HS-27A (cell line): ENCODE results near the gene CD300LG.
A peak's percentile ranks its signal among the peaks of the same experiment; 100 is the strongest.
"Not testable (repeated sequence)": the region's sequence is repeated elsewhere in the genome, so short reads cannot be mapped to it uniquely, and the experiment has no call there.

Source experiments
- DNase-seq: peaks from one replicate; pipeline ENCODE4 v3.0.0-alpha.2; 2012; ENCODE audit warnings: low read depth, missing footprints

Gene CD300LG

DNA sequence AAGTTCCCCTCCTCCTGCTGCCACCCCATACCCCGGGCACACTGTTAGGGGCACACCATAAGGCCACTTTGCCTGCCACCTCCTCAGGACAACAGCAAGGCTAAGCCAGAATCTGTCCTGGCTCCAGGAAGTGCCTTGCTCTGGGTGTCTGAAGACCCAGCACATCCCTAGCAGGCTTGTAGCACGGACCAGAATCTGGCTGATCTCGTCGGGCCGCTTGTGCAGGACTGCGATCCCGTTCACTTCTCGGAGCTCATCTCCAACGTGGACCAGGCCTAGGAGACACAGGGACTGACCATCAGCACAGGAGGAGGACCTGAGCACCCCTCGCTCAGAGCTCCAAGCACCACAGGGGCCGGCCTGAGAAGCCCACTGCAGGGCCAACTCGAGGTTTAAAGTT is 21.4 kb upstream of the CD300LG start:
- DNase-seq: no peak

DNA sequence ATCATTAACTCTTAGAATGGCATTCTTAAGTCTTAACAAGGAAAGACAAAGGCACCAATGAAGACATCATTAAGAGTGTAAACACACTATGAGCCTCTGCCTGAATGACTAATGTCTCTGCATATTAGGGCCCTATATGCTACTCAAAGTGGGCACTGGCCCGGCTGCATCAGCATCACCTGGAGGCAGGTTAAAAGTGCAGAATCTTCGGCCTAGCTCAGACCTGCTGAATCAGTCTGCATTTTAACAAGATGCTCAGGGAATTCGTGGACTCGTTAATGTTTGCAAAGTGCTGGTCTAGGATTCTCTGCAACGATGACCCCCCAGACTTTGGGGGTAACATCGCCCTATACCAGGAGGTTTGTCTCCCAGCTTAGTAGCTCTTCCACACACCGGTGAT is 20.8 kb upstream of the CD300LG start:
- no peak for DNase-seq

DNA sequence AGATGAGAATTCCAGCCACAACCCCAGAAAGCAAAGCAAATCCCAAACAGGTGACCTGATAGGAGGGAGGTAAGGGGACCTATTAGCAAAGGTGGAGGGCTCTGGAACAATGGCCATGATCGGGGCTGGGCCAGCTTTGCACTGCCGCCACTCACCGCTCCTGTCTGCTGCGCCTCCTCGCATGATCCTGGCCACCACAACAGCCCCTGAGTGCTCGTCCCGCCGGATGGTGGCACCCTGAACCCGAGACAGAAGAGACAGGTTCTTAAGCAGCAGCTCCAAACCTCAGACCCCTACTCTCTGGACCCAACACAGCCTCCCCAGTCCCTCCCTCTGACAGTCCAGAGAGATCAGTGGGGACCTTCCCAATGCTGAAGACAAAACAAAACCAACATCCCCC is 19.4 kb upstream of the CD300LG start:
- DNase-seq: no peak

DNA sequence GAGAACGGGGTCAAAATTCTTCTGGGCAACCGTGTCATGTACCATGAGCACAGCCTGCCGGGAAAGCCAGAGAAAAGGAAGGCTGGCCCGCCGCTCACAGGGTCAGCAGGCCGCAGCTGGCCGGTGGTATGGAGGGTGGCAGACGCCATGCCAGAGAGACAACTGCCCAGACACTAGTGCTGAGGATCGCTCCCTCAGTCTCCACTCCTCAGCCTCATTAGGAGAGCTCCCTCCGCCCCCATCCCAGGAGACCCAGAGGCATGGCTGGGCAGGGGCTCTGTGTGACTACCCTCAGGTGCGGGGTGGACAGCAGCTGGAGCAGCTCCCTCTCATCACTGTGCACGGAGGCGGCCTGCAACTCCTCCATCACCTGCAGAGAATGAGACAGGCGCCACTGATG is 17.2 kb upstream of the CD300LG start:
- DNase-seq: no peak

DNA sequence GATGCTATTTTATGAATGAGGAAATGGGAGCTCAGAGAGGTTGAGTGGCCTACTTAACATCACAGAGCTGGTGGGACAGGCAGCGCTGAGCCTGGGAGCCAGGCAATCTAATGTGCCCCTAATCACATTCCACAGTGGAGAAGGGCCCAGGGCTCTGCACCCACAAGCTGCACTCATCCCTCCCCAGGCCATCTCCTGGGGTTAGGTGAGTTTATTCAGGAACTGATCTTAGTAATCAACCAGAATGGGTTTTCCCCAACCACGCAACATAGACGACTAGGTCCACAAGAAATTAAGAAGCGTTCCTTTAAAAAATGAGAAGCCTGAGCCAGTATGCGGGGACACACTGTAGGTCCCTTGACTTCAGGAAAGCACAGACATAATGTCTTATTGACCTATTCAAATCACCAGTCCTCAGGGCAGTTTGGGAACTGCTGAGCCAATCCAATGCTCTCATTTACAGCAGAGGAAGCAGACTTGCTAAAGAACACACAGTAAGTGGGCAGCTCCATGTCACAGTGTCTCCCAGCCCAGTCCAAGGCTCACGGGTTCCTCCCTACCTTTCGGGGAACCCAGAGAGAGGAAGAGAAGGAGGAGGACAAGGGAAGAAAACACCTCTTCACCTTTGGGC is 16.4 kb upstream of the CD300LG start:
- DNase-seq: no peak

DNA sequence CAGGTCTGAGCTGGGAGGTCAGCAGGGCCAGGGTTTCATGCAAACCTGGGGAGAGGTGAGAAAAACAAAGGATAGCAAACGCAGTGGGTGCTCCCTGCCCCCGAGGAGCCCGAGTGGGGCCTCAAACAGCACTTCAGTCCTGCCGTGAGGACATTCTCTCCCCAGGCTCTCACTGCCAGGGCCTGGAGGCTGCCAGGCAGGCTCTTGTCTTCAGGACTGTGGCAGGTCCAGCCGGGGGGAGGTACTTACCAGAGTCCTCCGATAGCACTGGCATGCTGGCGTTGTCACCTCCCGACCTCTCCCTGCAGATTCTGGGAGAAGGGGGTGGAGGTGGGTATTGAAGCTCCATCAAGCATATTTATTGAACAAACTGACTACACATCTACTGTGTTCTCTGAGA is 15.3 kb upstream of the CD300LG start:
- no peak for DNase-seq

DNA sequence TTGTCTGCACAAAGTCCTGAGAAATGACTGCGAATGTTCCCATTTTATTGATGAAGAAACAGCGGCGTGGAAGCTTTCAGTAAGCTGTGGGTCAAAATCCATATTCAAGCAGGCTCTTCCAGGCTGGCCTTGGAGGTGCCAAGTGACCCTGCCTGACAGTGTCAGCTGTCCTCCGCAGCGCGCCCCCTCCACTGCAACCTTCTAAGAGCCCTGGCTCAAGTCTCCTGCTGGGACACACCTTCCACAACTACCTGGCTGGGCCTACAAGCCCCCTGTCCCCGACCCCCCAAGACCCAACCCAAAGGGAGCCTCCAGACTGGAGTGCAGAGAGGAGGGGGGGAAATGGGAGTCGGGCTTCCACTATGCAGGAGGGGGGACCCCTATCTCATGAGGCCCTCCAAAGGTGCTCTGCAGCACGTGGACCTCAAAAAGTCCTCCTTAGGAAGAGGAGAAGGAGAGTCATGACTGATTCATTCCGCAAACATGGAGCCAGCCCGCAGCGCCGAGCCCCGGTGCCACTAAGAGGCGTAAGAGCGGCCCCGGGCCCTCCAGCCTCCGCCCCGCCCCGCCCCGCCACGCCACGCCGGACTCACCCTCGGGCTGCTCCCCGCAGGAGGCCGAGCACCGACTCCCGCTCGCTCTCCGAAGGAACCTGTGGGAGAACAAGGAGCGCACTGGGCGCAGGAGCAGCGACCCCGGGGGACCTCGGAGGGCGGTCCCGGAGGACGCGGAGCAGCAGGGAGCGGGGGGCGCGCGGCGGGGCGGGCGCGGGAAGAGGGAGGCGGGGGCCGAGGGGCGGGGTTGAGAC is 14.6 kb upstream of the CD300LG start:
- peak; percentile 9 for DNase-seq

DNA sequence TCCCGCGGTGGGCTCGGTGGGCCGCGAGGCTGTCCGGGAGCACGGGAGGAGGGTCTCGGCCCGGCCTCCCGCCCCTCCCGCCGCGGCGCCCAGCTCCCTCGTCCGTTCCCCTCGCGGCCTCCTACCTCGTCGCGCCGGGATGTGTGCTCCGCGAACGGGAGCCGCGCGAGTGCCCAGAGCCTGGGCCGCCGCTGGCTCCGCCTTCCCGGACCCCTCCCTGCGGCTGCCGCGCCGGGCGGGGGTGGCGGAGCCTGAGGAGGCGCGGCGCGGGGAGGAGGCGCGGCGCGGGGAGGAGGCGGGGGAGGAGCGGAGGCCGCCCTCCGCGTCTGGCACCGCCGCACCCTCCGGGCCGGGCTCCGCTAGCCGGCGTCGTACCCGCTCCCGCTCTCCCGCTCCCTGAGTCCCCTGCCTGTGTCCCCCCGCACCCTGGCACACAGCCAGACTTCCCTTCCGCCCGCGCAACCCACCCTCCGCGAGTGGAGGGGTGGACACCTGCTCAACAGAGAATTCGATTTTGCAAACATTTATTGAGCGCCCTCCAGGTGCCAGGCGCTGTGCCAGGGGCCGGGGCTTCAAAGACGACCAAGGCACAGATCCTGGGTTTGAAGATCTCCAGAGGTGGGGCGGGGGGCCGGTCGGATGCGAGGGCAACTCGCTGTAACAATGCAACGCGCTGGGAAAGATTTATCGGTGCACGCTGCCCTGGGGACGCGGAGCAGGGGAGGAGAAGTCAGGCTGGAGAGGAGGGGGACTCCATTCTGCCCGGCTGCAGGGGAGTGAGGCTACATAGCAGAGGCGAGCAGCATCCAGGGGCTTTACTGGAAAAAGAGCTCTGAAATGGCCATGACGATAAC is 13.8 kb upstream of the CD300LG start, which contains the start of gene MPP3:
MPP3 (minus strand) TSS at position 171 of the 854 bp plus-strand sequence. CDS start 1,240 bp downstream, outside the sequence.
- no peak for DNase-seq

DNA sequence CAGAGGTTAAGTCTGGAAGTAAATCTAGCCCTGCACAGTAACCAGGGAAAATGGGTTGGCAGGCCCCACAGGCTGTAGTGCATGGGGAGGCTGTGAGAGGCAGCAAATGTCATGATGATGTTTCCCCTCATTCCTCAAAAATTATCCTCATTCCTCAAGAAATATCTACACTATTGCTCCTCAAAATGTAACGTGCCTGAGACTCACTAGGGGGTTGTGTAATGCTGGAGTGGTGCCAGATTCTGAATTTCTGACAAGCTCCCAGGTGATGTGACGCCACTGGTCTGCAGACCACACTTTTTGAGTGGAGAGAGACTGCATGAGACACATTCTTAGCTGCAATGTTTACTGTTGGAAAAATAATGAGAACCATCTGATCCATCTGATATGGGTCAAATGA is 12.9 kb upstream of the CD300LG start:
- no peak for DNase-seq

DNA sequence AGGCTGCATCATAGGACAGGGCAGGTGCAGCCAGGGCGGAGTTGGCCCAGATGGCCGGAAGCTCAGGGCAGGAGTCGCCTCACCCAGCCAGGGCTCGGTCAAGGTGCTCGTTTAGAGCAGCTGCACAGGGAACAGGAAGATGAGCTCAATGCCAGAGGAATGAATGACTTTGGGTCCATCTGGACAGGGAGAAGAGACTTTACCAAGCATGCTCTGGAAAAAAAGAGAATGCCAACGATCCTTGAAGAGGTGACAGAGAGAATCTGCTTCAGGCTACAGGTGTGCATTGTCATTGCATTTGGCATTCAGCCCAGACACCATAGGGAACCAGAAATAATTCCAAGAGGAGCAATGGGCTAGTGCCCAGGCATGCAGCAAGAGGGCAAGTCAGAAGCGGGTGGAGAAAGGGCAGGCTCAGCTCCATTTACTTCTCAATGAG is 7.3 kb upstream of the CD300LG start:
- no peak for DNase-seq

DNA sequence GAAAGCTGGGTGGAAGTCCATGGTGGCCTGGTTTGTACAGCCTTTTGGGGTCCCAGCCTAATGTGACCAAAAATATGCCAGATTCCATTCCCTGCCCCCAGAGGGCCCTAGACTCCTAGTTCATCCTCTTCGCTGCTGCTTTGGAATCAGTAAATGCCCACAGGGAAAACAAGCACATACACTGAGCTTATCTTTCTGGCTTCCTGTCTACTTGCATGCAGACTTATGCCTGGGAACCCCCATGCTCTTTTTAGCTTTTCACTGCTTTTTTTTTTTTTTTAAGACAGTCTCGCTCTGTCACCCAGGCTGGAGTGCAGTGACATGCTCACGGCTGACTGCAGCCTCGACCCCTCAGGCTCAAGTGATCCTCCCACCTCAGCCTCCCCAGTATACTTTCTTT is 6.2 kb upstream of the CD300LG start:
- DNase-seq: no peak

DNA sequence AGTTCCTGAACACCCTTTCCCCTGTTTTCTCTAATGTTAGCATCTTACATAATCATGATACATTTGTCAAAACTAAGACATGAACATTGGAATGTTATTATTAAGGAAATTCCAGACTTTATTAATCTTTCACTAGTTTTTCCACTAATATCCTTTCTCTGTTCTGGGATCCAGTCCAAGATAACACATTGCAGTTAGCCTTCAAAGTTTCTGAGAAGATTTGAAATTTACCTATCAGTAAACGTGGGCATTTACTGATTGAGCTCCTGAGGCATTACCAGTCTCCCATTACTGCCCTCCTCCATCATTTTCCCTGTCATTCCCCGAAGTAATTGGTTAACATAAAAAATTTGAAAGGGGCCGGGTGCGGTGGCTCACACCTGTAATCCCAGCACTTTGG is 5.7 kb upstream of the CD300LG start:
- DNase-seq: no peak

DNA sequence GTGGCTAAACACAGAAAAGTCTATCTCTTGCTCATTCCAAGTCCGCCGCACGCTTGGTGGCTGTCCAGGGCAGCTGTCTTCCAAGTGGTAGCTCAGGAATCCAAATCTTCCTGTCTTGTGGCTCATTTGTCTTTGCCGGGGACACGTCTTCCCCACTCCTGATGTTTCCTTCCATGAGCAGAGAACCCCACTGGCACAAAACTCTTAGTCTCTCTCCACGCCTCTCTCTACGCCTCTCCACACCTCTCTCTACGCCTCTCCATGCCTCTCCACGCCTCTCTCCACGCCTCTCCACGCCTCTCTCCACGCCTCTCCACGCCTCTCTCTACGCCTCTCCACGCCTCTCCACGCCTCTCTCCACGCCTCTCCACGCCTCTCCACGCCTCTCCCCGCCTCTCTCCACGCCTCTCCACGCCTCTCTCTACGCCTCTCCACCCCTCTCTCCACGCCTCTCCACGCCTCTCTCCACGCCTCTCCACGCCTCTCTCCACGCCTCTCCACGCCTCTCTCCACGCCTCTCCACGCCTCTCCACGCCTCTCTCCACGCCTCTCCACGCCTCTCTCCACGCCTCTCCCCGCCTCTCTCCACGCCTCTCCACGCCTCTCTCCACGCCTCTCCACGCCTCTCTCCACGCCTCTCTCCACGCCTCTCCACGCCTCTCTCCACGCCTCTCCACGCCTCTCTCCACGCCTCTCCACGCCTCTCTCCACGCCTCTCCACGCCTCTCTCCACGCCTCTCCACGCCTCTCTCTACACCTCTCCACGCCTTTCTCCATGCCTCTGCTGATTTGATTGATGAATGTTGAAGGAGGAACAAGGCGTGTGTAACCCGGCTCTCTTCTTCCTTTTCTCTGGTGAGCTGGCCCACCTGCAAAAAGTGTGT is 4.6 kb upstream of the CD300LG start:
- not testable (repeated sequence) for DNase-seq

DNA sequence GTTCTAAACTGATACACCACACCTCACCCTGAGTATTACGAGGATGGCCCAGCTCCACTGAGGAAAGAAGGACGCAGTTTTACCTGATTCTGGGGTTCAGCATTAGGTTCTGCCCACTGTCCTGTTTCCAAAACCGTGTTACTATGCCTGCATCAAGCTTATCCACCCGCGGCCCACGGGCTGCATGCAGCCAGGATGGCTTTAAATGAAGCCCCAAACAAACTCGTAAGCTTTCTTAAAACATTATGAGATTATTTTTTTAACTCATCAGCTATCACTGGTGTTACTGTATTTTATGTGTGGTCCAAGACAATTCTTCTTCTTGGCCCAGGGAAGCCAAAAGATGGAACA is 4.0 kb upstream of the CD300LG start:
- DNase-seq: no peak

DNA sequence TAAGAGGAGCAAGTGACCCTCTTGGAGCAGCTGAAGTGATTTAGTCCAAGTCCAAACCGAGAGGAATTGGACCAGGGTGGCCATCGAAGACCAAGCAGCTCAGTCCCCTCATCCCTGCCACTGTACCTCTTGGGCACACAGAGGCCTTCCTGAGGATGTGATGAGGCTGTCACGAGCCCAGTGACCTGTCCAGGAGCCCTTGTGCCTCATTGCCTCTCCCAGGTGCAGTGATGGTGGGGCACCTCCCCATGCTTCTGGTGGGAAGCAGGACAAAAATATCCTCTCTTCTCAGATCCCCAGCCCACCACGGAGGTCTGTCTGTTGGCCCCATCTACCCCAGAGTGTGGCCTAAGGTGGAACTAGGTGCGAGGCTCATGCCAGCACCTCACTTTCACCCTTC is 2.7 kb upstream of the CD300LG start:
- no peak for DNase-seq

DNA sequence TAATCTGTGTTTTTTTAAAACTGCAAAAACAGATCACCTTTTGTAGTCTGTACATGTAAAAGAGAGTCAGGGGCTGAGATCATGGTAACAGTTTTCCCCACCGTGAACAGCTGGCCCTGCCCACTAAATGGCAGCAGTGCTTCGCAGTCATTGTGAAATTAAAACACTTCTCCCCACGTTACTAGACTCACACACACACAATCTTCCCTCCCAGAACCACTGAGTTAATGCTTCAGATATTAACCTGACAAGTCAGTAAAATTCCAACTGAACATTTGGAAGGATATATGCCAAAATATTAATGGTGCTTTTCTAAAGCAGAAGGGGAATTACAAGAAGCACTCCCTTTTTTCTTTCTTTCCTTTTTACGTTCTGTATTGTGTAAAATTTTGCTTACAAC is 1.2 kb upstream of the CD300LG start:
- no peak for DNase-seq

DNA sequence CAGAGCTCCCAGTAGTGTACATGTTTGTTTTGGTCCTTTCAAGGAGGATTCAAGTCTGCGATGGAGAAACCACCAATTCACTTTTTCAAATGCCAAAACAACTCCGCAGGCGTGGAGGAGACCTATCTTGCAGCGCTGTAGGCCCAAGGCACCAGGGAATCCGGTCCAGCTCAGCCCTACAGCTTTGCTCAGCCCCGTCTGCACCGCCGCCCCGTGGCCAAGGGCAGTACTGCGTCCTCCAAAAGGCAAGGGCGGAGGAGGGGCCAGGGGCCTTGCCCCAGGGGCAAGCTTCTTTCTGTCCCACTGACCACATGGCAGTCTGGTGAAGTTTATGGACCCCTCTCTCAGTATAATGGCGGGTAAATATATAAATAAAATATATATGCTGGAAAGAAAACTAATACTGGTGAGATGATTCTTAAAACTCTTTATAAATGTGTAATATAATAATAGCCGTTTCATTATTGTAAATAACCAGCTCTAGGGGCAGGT is 709 bp upstream of the CD300LG start:
- DNase-seq: peak; percentile 7

DNA sequence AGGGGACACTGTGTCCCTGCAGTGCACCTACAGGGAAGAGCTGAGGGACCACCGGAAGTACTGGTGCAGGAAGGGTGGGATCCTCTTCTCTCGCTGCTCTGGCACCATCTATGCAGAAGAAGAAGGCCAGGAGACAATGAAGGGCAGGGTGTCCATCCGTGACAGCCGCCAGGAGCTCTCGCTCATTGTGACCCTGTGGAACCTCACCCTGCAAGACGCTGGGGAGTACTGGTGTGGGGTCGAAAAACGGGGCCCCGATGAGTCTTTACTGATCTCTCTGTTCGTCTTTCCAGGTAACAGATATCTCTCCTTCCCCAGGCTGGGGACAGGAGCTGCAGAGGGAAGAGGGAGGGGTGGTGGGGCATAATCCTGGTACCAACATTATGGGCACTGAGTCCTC is 1.6 kb downstream of the CD300LG start:
- DNase-seq: no peak

DNA sequence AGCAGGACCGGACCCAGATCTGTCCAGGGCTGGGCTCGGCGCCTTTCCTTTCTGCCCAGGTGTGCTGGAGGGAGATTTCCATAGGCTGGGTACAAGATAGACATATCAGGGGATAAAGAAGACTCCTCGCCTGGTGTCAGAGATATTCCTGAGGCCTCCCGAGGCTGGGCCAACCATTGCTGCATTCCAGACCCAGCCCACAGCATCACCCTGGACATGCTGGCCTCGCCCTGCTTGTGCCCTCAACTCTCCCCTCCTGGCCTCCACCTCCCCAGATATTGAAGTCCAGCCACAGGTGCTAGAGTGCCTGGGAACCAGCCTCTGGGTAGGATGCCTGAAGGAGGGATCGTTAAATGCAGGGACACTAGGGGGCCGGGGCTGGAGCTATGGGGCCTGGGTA is 2.1 kb downstream of the CD300LG start:
- DNase-seq: no peak

DNA sequence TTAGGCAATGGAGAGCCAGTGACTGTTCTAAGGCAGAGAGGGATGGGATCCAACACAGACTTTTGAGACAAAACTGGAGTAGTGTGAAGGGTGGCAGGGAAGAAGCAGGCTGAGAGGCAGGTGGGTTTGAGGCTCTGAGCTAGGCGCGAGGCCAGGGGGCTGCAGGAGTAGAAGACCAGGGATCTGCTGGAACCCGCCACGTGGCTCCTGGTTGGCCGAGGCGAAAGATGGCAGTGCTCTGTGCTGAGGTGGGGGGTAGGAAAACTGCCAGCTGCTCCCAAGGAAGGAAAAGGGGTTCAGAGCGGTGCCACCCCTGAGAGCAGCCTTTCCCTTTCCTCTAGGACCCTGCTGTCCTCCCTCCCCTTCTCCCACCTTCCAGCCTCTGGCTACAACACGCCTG is 5.6 kb downstream of the CD300LG start:
- no peak for DNase-seq

DNA sequence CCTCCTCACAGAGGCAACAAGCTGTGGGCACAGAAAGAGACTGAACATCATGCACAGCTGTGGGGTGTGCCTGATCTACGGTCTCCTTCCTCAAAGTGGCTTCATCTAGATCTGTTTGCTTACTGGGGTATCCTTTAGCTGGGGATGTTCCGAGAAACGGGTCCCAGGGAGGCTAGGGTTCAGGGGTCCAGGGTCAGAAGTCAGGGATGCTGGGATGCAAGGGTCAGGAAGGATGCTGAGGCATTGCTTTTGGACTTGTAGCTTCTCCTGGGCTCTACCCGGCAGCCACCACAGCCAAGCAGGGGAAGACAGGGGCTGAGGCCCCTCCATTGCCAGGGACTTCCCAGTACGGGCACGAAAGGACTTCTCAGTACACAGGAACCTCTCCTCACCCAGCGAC is 6.6 kb downstream of the CD300LG start:
- DNase-seq: no peak

DNA sequence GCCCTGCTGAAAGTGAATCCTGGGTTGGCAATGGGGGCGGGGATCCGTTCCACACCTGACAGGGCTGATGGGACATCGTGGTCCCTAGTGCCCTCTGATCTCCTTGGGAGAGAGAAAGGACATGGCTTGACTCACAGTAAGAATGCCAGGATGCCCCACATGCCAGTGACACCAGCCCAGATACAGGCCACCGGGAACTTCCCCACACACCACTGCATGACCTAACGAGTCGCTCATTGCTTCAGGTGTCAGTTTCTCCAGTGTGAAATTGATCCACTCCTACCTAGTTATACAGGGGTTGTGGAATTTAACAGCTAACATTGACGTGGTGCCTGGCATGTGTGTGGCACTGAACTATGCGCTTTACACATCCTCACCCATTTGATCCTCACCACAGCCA is 7.5 kb downstream of the CD300LG start:
- DNase-seq: no peak
